Measurements from ENCODE around the gene DSG3.

GRCh38 chr18:31487246-31488015 is 39.9 kb downstream of the DSG3 start:
- TF ChIP-seq, protein P1, sequence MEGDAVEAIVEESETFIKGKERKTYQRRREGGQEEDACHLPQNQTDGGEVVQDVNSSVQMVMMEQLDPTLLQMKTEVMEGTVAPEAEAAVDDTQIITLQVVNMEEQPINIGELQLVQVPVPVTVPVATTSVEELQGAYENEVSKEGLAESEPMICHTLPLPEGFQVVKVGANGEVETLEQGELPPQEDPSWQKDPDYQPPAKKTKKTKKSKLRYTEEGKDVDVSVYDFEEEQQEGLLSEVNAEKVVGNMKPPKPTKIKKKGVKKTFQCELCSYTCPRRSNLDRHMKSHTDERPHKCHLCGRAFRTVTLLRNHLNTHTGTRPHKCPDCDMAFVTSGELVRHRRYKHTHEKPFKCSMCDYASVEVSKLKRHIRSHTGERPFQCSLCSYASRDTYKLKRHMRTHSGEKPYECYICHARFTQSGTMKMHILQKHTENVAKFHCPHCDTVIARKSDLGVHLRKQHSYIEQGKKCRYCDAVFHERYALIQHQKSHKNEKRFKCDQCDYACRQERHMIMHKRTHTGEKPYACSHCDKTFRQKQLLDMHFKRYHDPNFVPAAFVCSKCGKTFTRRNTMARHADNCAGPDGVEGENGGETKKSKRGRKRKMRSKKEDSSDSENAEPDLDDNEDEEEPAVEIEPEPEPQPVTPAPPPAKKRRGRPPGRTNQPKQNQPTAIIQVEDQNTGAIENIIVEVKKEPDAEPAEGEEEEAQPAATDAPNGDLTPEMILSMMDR (IDR thresholded peaks at IDR 0.05) = no peak
- no peak for TF ChIP-seq POLR2A (IDR thresholded peaks at IDR 0.05)
